Measurements from ENCODE around the gene KCND1.

Gene KCND1

GRCh38 chrX:48936429-48937053, 35.1 kb downstream of the KCND1 start:
- TF ChIP-seq, protein P1, sequence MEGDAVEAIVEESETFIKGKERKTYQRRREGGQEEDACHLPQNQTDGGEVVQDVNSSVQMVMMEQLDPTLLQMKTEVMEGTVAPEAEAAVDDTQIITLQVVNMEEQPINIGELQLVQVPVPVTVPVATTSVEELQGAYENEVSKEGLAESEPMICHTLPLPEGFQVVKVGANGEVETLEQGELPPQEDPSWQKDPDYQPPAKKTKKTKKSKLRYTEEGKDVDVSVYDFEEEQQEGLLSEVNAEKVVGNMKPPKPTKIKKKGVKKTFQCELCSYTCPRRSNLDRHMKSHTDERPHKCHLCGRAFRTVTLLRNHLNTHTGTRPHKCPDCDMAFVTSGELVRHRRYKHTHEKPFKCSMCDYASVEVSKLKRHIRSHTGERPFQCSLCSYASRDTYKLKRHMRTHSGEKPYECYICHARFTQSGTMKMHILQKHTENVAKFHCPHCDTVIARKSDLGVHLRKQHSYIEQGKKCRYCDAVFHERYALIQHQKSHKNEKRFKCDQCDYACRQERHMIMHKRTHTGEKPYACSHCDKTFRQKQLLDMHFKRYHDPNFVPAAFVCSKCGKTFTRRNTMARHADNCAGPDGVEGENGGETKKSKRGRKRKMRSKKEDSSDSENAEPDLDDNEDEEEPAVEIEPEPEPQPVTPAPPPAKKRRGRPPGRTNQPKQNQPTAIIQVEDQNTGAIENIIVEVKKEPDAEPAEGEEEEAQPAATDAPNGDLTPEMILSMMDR (IDR thresholded peaks at IDR 0.05): no peak
- Histone ChIP-seq H3K27me3 (no peaks in the 10 kb centered on the region), H3K4me3 (ENCODE audit: low read depth in 1 of 2, low read length in 1 of 2) (peak overlapping the region; percentile 53 to 58), H3K4me1 (ENCODE audit: control insufficient read depth in 1 of 2, insufficient read depth in 1 of 2, low read depth in 1 of 2, low read length in 1 of 2) (peaks cover 59 to 70% of the 10 kb centered on the region in 2 experiments), H3K36me3 (peaks cover 15% of the 10 kb centered on the region), H3K9me3 (no peaks in the 10 kb centered on the region), H3K27ac (peak overlapping the region; percentile 99)

DNA sequence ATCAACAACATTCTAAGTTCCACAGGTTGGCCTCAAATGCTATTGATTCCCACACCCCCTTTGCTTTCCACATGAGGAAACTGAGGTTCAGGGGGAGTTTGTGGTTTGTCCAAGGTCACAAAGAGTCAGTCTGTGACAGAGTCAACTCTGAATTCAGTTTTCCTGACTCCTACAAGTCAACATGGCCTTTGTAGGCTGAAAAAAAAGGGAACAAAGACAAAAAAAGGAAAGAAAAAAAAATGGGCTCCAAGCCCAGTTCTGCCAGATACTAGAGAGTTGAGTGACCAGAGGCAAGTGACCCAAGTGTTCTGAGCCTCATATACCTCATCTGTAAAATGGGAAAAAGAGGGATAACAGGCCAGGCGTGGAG, 36.4 kb downstream of the KCND1 start:
- H3K36me3 ChIP-seq: peaks cover 15% of the 10 kb centered on the region
- no peaks in the 10 kb centered on the region for H3K9me3 ChIP-seq
- H3K27ac ChIP-seq: peak overlapping the region; percentile 99
- H3K27me3 ChIP-seq: no peaks in the 10 kb centered on the region
- no peak overlapping the region for H3K4me3 ChIP-seq (ENCODE audit: low read depth in 1 of 2, low read length in 1 of 2)
- TF ChIP-seq, protein P1 (IDR thresholded peaks at IDR 0.05): no peak
- H3K4me1 ChIP-seq (ENCODE audit: control insufficient read depth in 1 of 2, insufficient read depth in 1 of 2, low read depth in 1 of 2, low read length in 1 of 2): peaks cover 49 to 57% of the 10 kb centered on the region in 2 experiments

DNA sequence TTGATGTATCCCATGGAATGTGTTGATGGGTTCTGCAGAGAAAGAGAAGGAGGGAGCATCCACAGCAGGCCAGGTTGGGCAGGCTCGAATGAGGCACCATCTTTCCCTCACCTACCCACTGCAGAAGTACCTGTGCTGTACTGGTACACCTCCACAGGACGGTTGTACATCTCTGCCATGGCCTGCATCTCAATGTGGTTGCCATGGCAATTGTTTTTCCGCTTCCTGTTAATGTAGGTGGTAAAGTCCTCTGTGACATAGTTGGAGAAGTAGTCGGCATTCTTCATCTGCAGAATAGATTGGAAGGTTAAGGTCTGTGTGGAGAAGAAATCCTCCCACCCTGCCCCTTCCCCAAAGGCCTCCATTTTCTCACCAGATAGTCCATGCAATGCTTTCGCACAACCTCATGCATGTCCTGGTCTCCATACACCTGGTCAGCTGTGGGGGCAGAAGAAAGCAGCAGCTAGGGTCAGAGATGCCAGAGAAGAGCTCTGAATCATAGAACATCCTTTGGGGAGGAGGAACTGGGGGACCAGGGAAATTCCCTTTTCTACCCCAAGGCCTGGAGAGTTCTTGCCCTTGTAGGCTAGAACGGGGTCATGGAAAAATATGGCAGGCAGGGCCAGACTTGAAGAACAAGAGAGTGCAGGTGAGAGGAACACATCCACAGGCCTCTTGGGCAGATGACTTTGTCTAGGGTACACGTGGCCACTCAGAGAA, 36.9 kb downstream of the KCND1 start:
- TF ChIP-seq, protein P1 (IDR thresholded peaks at IDR 0.05): no peak
- Histone ChIP-seq H3K36me3 (peaks cover 15% of the 10 kb centered on the region), H3K27me3 (no peaks in the 10 kb centered on the region), H3K27ac (peak overlapping the region; percentile 99), H3K9me3 (no peaks in the 10 kb centered on the region), H3K4me3 (ENCODE audit: low read depth in 1 of 2, low read length in 1 of 2) (no peak overlapping the region), H3K4me1 (ENCODE audit: control insufficient read depth in 1 of 2, insufficient read depth in 1 of 2, low read depth in 1 of 2, low read length in 1 of 2) (peaks cover 44 to 52% of the 10 kb centered on the region in 2 experiments)

- peak overlapping the region; percentile 99 for H3K27ac ChIP-seq
- TF ChIP-seq, protein P1 (IDR thresholded peaks at IDR 0.05): no peak
- H3K4me1 ChIP-seq (ENCODE audit: control insufficient read depth in 1 of 2, insufficient read depth in 1 of 2, low read depth in 1 of 2, low read length in 1 of 2): peaks cover 34 to 42% of the 10 kb centered on the region in 2 experiments
- no peaks in the 10 kb centered on the region for H3K9me3 ChIP-seq
- no peaks in the 10 kb centered on the region for H3K27me3 ChIP-seq
- peaks cover 15% of the 10 kb centered on the region for H3K36me3 ChIP-seq
- H3K4me3 ChIP-seq (ENCODE audit: low read depth in 1 of 2, low read length in 1 of 2): no peak overlapping the region
Measured at GRCh38 chrX:48933757-48934156, 37.9 kb downstream of the KCND1 start.

DNA sequence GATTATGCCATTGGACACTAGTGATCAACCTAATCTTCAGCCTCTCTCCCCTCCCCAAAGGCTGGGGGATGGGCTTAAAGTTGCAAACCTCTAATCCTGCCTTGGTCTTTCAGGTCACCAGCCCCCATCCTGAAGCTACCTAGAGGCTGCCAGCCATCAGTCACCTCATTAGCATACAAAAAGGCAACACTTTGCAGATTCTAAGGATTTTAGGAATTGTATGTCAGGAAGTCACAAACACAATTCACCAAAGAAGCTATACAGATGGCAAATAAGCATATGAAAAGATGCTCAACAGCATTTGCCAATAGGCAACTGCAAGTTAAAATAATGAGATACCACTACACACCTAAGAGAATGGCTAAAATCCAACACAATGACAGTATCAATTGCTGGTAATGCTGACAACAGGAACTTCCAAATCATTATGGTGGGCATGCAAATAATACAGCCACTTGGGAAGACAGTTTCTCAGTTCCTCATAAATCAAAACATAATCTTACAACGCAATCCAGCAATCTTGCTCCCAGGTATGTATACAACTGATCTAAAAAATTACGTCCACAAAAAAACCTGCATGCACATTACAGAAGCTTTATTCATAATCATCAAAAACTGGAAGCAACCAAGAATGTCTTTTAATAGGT, 43.8 kb downstream of the KCND1 start:
- Histone ChIP-seq H3K9me3 (no peaks in the 10 kb centered on the region), H3K27me3 (no peaks in the 10 kb centered on the region), H3K36me3 (peaks cover 36% of the 10 kb centered on the region), H3K4me3 (ENCODE audit: low read depth in 1 of 2, low read length in 1 of 2) (no peak overlapping the region), H3K4me1 (ENCODE audit: control insufficient read depth in 1 of 2, insufficient read depth in 1 of 2, low read depth in 1 of 2, low read length in 1 of 2) (no peaks in the 10 kb centered on the region), H3K27ac (no peak overlapping the region)
- TF ChIP-seq, protein P1 (IDR thresholded peaks at IDR 0.05): no peak

Data from neutrophil (primary cell).